ENCODE data around the gene PIBF1.

DNA sequence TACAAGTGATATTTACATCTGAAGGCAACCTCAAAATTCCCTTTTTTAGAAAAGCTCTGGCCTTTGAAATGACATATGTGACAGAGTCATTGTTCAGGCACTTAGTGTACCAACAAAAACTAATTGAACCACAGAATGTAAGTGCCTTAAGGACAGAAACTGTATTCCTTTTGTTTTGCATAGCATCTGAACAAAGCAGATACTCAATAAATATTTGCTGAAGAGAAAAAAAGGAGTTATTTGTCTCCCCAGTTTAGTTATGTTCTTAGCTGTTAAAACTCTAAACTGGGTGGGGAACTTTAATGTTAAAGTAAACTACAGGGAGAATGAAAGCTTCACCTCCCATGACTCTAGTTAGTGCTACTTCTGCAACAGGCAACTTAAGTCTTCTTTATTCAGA lies 220.0 kb downstream of the PIBF1 start:
- no peak for TF ChIP-seq POLR2A (IDR thresholded peaks at IDR 0.05; ENCODE audit: low read length)
- TF ChIP-seq GATA1 (IDR thresholded peaks at IDR 0.05; ENCODE audit: low read depth, low read length): no peak
